SK-N-MC (cell line): Measurements from ENCODE around the gene DOCK9.

Source experiments
- EZH2 ChIP-seq: fragments of 200-600 bp; sonication (generic); IDR thresholded peaks from one replicate; pipeline ENCODE4 v1.6.1; 2017; ENCODE audit warnings: antibody characterized with exemption
- POLR2AphosphoS5 ChIP-seq: IDR thresholded peaks from 2 replicates; pipeline ENCODE4 v1.6.1; 2012; ENCODE audit warnings: mild to moderate bottlenecking, low read depth, low read length, borderline replicate concordance

GRCh38 chr13:99009987-99010551, 32.2 kb upstream of the DOCK9 start:
- TF ChIP-seq POLR2AphosphoS5 (no peak), EZH2 (no peak)
